ENCODE measurements around the gene TARS1. TPM values are rescaled to one million over a fixed set of nuclear protein-coding genes. Genes with fewer than 3 reads are reported as not detected.

The TARS1 gene
- total and polyA plus RNA-seq, 2 of the 8 experiments (the other 6 are each of a cell fraction or from before 2014, with no cell fraction given): 94.4 to 445 TPM

DNA sequence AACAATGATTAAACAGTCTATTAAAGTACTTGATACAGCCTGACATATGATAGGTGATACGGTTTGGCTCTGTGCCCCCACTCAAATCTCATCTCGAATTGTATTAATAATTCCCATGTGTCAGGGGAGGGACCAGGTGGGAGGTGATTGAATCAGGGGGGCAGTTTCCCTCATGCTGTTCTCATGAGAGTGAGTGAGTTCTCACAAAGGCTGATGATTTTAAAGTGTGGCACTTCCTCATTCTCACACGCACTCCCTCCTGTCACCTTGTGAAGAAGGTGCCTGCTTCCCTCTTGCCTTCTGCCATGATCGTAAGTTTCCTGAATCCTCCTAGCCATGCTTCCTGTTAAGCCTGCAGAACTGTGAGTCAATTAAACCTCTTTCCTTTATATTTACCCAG, 40.1 kb upstream of the TARS1 start:
- Histone ChIP-seq H2BK120ac (replicated peaks; ENCODE audit: low read depth, low read length) (no peak overlapping the region), H3K79me1 (ENCODE audit: low read depth, low read length) (no peaks in the 10 kb centered on the region), H3K56ac (replicated peaks; ENCODE audit: insufficient read length, low read depth, low read length) (no peak overlapping the region), H4K20me1 (replicated peaks in 1 of 2; ENCODE audit: control insufficient read depth in 1 of 2, insufficient read depth in 2 of 2, low read length in 2 of 2) (no peaks in the 10 kb centered on the region), H2BK5ac (ENCODE audit: low read depth, low read length) (no peak overlapping the region), H3K9ac (replicated peaks in 1 of 4; ENCODE audit: extremely low read depth in 1 of 4, low read depth in 3 of 4, low read length in 3 of 4) (no peak overlapping the region), H4K91ac (replicated peaks; ENCODE audit: insufficient read length, low read length) (no peak overlapping the region), H3K9me3 (ENCODE audit: insufficient read depth in 2 of 2, low read depth in 1 of 2, low read length in 1 of 2) (no peaks in the 10 kb centered on the region), H4K8ac (ENCODE audit: extremely low read depth, insufficient read depth, low read length) (no peak overlapping the region), H3K27me3 (replicated peaks in 1 of 4; ENCODE audit: control insufficient read depth in 3 of 4, extremely low read depth in 1 of 4, insufficient read depth in 3 of 4, low read length in 3 of 4) (no peaks in the 10 kb centered on the region), H3K4me2 (ENCODE audit: insufficient read depth in 1 of 2, low read depth in 2 of 2, low read length in 2 of 2) (no peak overlapping the region), H2AFZ (ENCODE audit: low read length) (no peak overlapping the region), H3K23ac (ENCODE audit: insufficient read length) (no peak overlapping the region), H2AK5ac (ENCODE audit: low read depth, low read length) (no peak overlapping the region), H3K4me3 (ENCODE audit: extremely low read depth in 1 of 4, insufficient read depth in 2 of 4, low read depth in 3 of 4, low read length in 4 of 4) (no peak overlapping the region), H2BK20ac (ENCODE audit: low read length) (no peak overlapping the region), H3K18ac (ENCODE audit: extremely low read depth, low read length) (no peak overlapping the region), H3K14ac (ENCODE audit: insufficient read length) (no peak overlapping the region), H3K79me2 (ENCODE audit: control insufficient read depth in 1 of 2, insufficient read depth in 2 of 2, low read length in 2 of 2) (no peaks in the 10 kb centered on the region), H3K4ac (replicated peaks; ENCODE audit: insufficient read length, low read depth, low read length) (no peak overlapping the region), H3K23me2 (ENCODE audit: low read depth, low read length) (no peaks in the 10 kb centered on the region; the same call in 1 of the 2 replicates), H3K36me3 (ENCODE audit: control insufficient read depth in 2 of 4, insufficient read depth in 4 of 4, low read length in 3 of 4) (no peaks in the 10 kb centered on the region), H2BK15ac (ENCODE audit: low read length) (no peak overlapping the region), H2BK12ac (ENCODE audit: low read depth, low read length) (no peak overlapping the region), H3K27ac (ENCODE audit: low read depth, low read length) (no peak overlapping the region), H4K5ac (ENCODE audit: insufficient read length, low read depth, low read length) (no peak overlapping the region), H3K4me1 (replicated peaks in 1 of 4; ENCODE audit: control insufficient read depth in 3 of 4, insufficient read depth in 4 of 4, low read length in 3 of 4) (no peaks in the 10 kb centered on the region)
- no peak for FAIRE-seq
- POLR2A ChIA-PET (ENCODE audit: partially characterized antibody): no interaction called here
- 89% methylated on average over 4 of the region's 4 CpGs; no CpG with 5 or more reads in 1 of the 2 experiments for WGBS, 2 experiments (ENCODE audit: extremely low coverage in 1 of 2, insufficient coverage in 1 of 2, insufficient read length in 1 of 2, insufficient replicate concordance in 2 of 2, low coverage in 1 of 2, low lambda C conversion rate in 2 of 2, missing lambda C conversion rate in 1 of 2)
- no peak for DNase-seq (ENCODE audit: low read depth in 1 of 2, low spot score in 2 of 2)
- CTCF ChIA-PET (ENCODE audit: partially characterized antibody): no interaction called here
- TF ChIP-seq POLR2AphosphoS5 (IDR thresholded peaks at IDR 0.05; ENCODE audit: low read depth, low read length): no peak
- TF ChIP-seq, protein P1, sequence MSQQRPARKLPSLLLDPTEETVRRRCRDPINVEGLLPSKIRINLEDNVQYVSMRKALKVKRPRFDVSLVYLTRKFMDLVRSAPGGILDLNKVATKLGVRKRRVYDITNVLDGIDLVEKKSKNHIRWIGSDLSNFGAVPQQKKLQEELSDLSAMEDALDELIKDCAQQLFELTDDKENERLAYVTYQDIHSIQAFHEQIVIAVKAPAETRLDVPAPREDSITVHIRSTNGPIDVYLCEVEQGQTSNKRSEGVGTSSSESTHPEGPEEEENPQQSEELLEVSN (IDR thresholded peaks at IDR 0.05): no peak
- TF ChIP-seq POU5F1 (IDR thresholded peaks at IDR 0.05; ENCODE audit: low read depth, low read length): no peak
- no peak for TF ChIP-seq RFX5 (IDR thresholded peaks at IDR 0.05; ENCODE audit: borderline replicate concordance, low read depth, low read length)
- no peak for TF ChIP-seq CREB1 (IDR thresholded peaks at IDR 0.05)
- TF ChIP-seq RAD21 (IDR thresholded peaks at IDR 0.05 in 1 of 2, conservative IDR thresholded peaks at IDR 0.05 in 1 of 2; ENCODE audit: low read depth in 2 of 2, low read length in 2 of 2): no peak
- TF ChIP-seq FOSL1 (IDR thresholded peaks at IDR 0.05; ENCODE audit: insufficient read depth, low read depth, low read length): no peak
